GM18502 (cell line): ENCODE measurements around the gene RHOJ.
"Not testable (repeated sequence)": the region's sequence is repeated elsewhere in the genome, so short reads cannot be mapped to it uniquely, and the experiment has no call there.

Source experiments
- ATAC-seq: cut with Tn5 transposase; IDR thresholded peaks from one replicate; pipeline ENCODE4 v1.9.1; 2021; ENCODE audit warnings: mild to moderate bottlenecking; ENCODE audit not compliant: unreplicated experiment, poor library complexity

The RHOJ gene

GRCh38 chr14:63262446-63262845 lies 58.2 kb downstream of the RHOJ start:
- ATAC-seq: no peak

GRCh38 chr14:63266106-63266505 lies 61.9 kb downstream of the RHOJ start:
- ATAC-seq: no peak

- no peak for ATAC-seq
These were observed 62.9 kb downstream of the RHOJ start for GRCh38 chr14:63267171-63267570.

- no peak for ATAC-seq
These were observed 64.5 kb downstream of the RHOJ start for GRCh38 chr14:63268771-63269170.

- ATAC-seq: no peak
These were observed 65.5 kb downstream of the RHOJ start for GRCh38 chr14:63269561-63270225.

GRCh38 chr14:63273129-63273528 lies 68.9 kb downstream of the RHOJ start:
- ATAC-seq: no peak

- ATAC-seq: no peak
These were observed 69.7 kb downstream of the RHOJ start for GRCh38 chr14:63273717-63274655.

GRCh38 chr14:63275611-63276010 lies 71.4 kb downstream of the RHOJ start:
- ATAC-seq: no peak

- ATAC-seq: no peak
These were observed 71.8 kb downstream of the RHOJ start for GRCh38 chr14:63276016-63276415.

- peak; percentile 72 for ATAC-seq
These were observed 72.5 kb downstream of the RHOJ start for GRCh38 chr14:63276492-63277342.

GRCh38 chr14:63277591-63278183 lies 73.4 kb downstream of the RHOJ start:
- ATAC-seq: no peak

- not testable (repeated sequence) for ATAC-seq
These were observed 75.7 kb downstream of the RHOJ start for GRCh38 chr14:63279933-63280332.

GRCh38 chr14:63282997-63283883 lies 79.0 kb downstream of the RHOJ start:
- peak; percentile 62 for ATAC-seq

- peak; percentile 34 for ATAC-seq
These were observed 79.6 kb downstream of the RHOJ start for GRCh38 chr14:63283884-63284248.

GRCh38 chr14:63286071-63286470 lies 81.8 kb downstream of the RHOJ start:
- no peak for ATAC-seq

- no peak for ATAC-seq
These were observed 83.6 kb downstream of the RHOJ start for GRCh38 chr14:63287666-63288483.

- ATAC-seq: no peak
These were observed 84.6 kb downstream of the RHOJ start for GRCh38 chr14:63288853-63289252.

- ATAC-seq: no peak
These were observed 86.6 kb downstream of the RHOJ start for GRCh38 chr14:63290741-63291430.
